B cell (primary cell): ENCODE results near the gene MAPK10. TPM values are rescaled to one million over a fixed set of nuclear protein-coding genes. Genes with fewer than 3 reads are reported as not detected.

Source experiments
- ATAC-seq: fragments of 200-7000 bp; cut with Tn5 transposase; one replicate; pipeline ENCODE4 v1.10.0; 2021; ENCODE audit warnings: low read depth, mild to moderate bottlenecking, moderate number of reproducible peaks, moderate library complexity
- CTCF ChIA-PET: fragments of 350-600 bp; sonication (Branson Sonifier 250); formaldehyde crosslinking; loops from one replicate; lab custom pipeline; 2021; ENCODE audit warnings: antibody characterized with exemption, inconsistent platforms; lab: Charles Lee
- POLR2A ChIA-PET: fragments of 350-600 bp; sonication (Branson Sonifier 250); formaldehyde crosslinking; loops from one replicate; lab custom pipeline; 2021; ENCODE audit warnings: antibody characterized with exemption; lab: Charles Lee
- DNase-seq: peaks from one replicate; pipeline ENCODE4 v3.0.0; 2013
- H2AFZ ChIP-seq: 2 replicates; pipeline ENCODE4 v1.6.1; 2012; ENCODE audit warnings: mild to moderate bottlenecking, low read depth, low read length; ENCODE audit not compliant: insufficient read depth, poor library complexity, severe bottlenecking
- H3K27ac ChIP-seq, 2 donors: 1 replicate in 1 of 2; 2 replicates in 1 of 2; pipeline ENCODE4 v1.5.1; 2012 to 2013; ENCODE audit warnings: low read length in 2 of 2, mild to moderate bottlenecking in 2 of 2, moderate library complexity in 1 of 2
- H3K27me3 ChIP-seq, 4 experiments: fragments of 200-600 bp in 1 of 4; sonication (generic) in 1 of 4; replicated peaks in 1 of 4; 1 replicate in 2 of 4; 2 replicates in 2 of 4; pipeline versions ENCODE4 v1.6.1 to v1.7.0; 2013 to 2016; ENCODE audit warnings: low read length in 3 of 4, mild to moderate bottlenecking in 2 of 4, mixed read lengths in 1 of 4, moderate library complexity in 1 of 4; ENCODE audit not compliant: insufficient read depth in 4 of 4, control insufficient read depth in 3 of 4; ENCODE audit errors: control extremely low read depth in 1 of 4
- H3K36me3 ChIP-seq, 2 experiments: replicated peaks in 1 of 2; 1 replicate in 1 of 2; 2 replicates in 1 of 2; pipeline versions ENCODE4 v1.6.1 to v1.7.1; 2013; ENCODE audit warnings: low read length in 1 of 2; ENCODE audit not compliant: insufficient read depth in 2 of 2, control insufficient read depth in 1 of 2; ENCODE audit errors: control extremely low read depth in 1 of 2, extremely low read depth in 1 of 2
- H3K4me1 ChIP-seq, 2 donors: fragments of 200-600 bp in 1 of 2; sonication (generic) in 1 of 2; 1 replicate in 1 of 2; 2 replicates in 1 of 2; pipeline versions ENCODE4 v1.5.1 to v1.6.1; 2013 to 2017; ENCODE audit warnings: low read length in 2 of 2; ENCODE audit not compliant: control insufficient read depth in 2 of 2, insufficient read depth in 2 of 2
- H3K4me2 ChIP-seq: replicated peaks from 2 replicates; pipeline ENCODE3; 2012; ENCODE audit warnings: mild to moderate bottlenecking, low read depth, low read length; ENCODE audit not compliant: poor library complexity, severe bottlenecking
- H3K4me3 ChIP-seq, 5 experiments: fragments of 200-600 bp in 1 of 5; sonication (generic) in 1 of 5; 1 replicate in 3 of 5; 2 replicates in 2 of 5; pipeline versions ENCODE4 v1.5.1 to v1.7.0; 2011 to 2016; ENCODE audit warnings: low read length in 4 of 5, mild to moderate bottlenecking in 4 of 5, low read depth in 2 of 5, control low read depth in 1 of 5, moderate library complexity in 1 of 5; ENCODE audit not compliant: insufficient read depth in 1 of 5; ENCODE audit errors: control extremely low read depth in 1 of 5, extremely low read depth in 1 of 5
- H3K79me2 ChIP-seq: fragments of 200-600 bp; sonication (generic); one replicate; pipeline ENCODE4 v1.6.0; 2016; ENCODE audit warnings: low read length; ENCODE audit not compliant: control insufficient read depth, insufficient read depth
- H3K9ac ChIP-seq: fragments of 200-600 bp; sonication (generic); 2 replicates; pipeline ENCODE4 v1.6.1; 2017; ENCODE audit warnings: mild to moderate bottlenecking, low read length, moderate library complexity
- H3K9me3 ChIP-seq, 3 donors: one replicate each; pipeline versions ENCODE4 v1.6.1 to v1.7.1; 2013; ENCODE audit warnings: low read length in 2 of 3; ENCODE audit not compliant: control insufficient read depth in 2 of 3, insufficient read depth in 1 of 3; ENCODE audit errors: control extremely low read depth in 1 of 3
- H4K20me1 ChIP-seq: 2 replicates; pipeline ENCODE4 v1.6.0; 2012; ENCODE audit warnings: mild to moderate bottlenecking, low read length; ENCODE audit not compliant: insufficient read depth, control insufficient read depth, poor library complexity, severe bottlenecking
- H3K27ac Mint-ChIP-seq: one replicate; pipeline ENCODE4 v1.8.0; 2021; ENCODE audit warnings: mixed read lengths
- H3K27me3 Mint-ChIP-seq: one replicate; pipeline ENCODE4 v1.8.0; 2021; ENCODE audit warnings: mixed read lengths
- H3K4me1 Mint-ChIP-seq: one replicate; pipeline ENCODE4 v1.8.0; 2021; ENCODE audit warnings: mixed read lengths
- H3K4me3 Mint-ChIP-seq: one replicate; pipeline ENCODE4 v1.8.0; 2021; ENCODE audit warnings: mixed read lengths
- H3K9me3 Mint-ChIP-seq: one replicate; pipeline ENCODE4 v1.8.0; 2022; ENCODE audit warnings: mixed read lengths; ENCODE audit not compliant: insufficient read depth
- CTCF ChIP-seq: fragments of 200-600 bp; IDR thresholded peaks from one replicate; pipeline ENCODE4 v1.8.0; 2022; ENCODE audit warnings: antibody characterized with exemption, mild to moderate bottlenecking
- EZH2 ChIP-seq: IDR thresholded peaks from 2 replicates; pipeline ENCODE4 v1.6.1; 2012; ENCODE audit warnings: borderline replicate concordance, low read depth, mild to moderate bottlenecking, moderate library complexity, low read length; ENCODE audit not compliant: insufficient read depth, poor library complexity, severe bottlenecking
- WGBS: methylation state at CpG from one replicate; pipeline ENCODE4 v1.1.5; 2013; ENCODE audit warnings: missing lambda C conversion rate; ENCODE audit not compliant: insufficient coverage; 5-methylcytosine and 5-hydroxymethylcytosine counted together
- intact Hi-C: fragments of 100-400 bp; cut with micrococcal nuclease; formaldehyde crosslinking; loops from one replicate; pipeline ENCODE4 v1.10.0; 2022
- polyA plus RNA-seq: library from polyadenylated mRNA; depleted of rRNA; stranded (reverse); fragments of >200 nt; gene quantifications from 2 replicates; pipeline ENCODE4 v1.2.3, GENCODE V29; 2012
- total RNA-seq, 2 donors: library from RNA; stranded (reverse); fragments of 120-200 nt in 1 of 2; gene quantifications; 1 replicate in 1 of 2; 2 replicates in 1 of 2; pipeline versions ENCODE4 v1.2.3 to v1.2.4, GENCODE V29; 2013 to 2022

Gene MAPK10
- total and polyA plus RNA-seq, 2 donors (not counting 1 experiment from before 2014, with no cell fraction given): 0.03 to 3.1 TPM

- peaks cover 15% of the 10 kb centered on the region in 2 donors for H3K4me1 ChIP-seq
- H3K27me3 ChIP-seq: no peaks in the 10 kb centered on the region
- Mint-ChIP-seq H3K4me3 (peak overlapping the region; percentile 38), H3K27ac (no peak overlapping the region), H3K9me3 (no peaks in the 10 kb centered on the region), H3K27me3 (no peaks in the 10 kb centered on the region), H3K4me1 (peaks cover 12% of the 10 kb centered on the region)
- no CpG with 5 or more reads among the region's 2 CpGs for WGBS
- ATAC-seq (no peak), DNase-seq (no peak)
- POLR2A ChIA-PET: no interaction called here
- no peaks in the 10 kb centered on the region for H3K9me3 ChIP-seq
- H3K79me2 ChIP-seq: no peaks in the 10 kb centered on the region
- peak overlapping the region in 1 of 2 donors; percentile 12 for H3K27ac ChIP-seq
- peak overlapping the region; percentile 46 for H3K4me2 ChIP-seq
- no peak overlapping the region for H2AFZ ChIP-seq
- no peaks in the 10 kb centered on the region for H4K20me1 ChIP-seq
- CTCF ChIA-PET: interaction anchor here (1.1 kb wide), 1 partner anchor 47 kb away, joined by 3 read pairs; no protein-coding TSS in a partner anchor
- no peak overlapping the region for H3K4me3 ChIP-seq
- no peaks in the 10 kb centered on the region for H3K36me3 ChIP-seq
- intact Hi-C loops: no loop called here
- TF ChIP-seq EZH2 (no peak), CTCF (no peak)
- H3K9ac ChIP-seq: peak overlapping the region; percentile 17
These were observed 344.2 kb downstream of the MAPK10 start for GRCh38 chr4:86015412-86016350.

GRCh38 chr4:86014599-86014998 lies 345.3 kb downstream of the MAPK10 start:
- ATAC-seq (peak; percentile 91), DNase-seq (peak; percentile 76)
- TF ChIP-seq EZH2: no peak
- TF ChIP-seq CTCF: no peak
- Histone ChIP-seq H3K9me3 (no peaks in the 10 kb centered on the region), H3K36me3 (no peaks in the 10 kb centered on the region), H4K20me1 (no peaks in the 10 kb centered on the region), H3K79me2 (no peaks in the 10 kb centered on the region), H3K27me3 (no peaks in the 10 kb centered on the region), H3K4me3 (peak overlapping the region in 1 of 5 experiments; percentile 6), H3K9ac (peak overlapping the region; percentile 17), H2AFZ (peak overlapping the region; percentile 5), H3K4me1 (peaks cover 15% of the 10 kb centered on the region in 2 donors), H3K27ac (no peak overlapping the region), H3K4me2 (peak overlapping the region; percentile 46)
- ChIA-PET CTCF (interaction anchor here (0.5 to 1.1 kb wide), 3 partner anchors 12 to 46 kb away, joined by 3 to 5 read pairs (median 3); no protein-coding TSS in a partner anchor), POLR2A (no interaction called here)
- peak overlapping the region; percentile 76 for H3K4me3 Mint-ChIP-seq
- intact Hi-C loops: no loop called here
- no peaks in the 10 kb centered on the region for H3K27me3 Mint-ChIP-seq
- H3K27ac Mint-ChIP-seq: no peak overlapping the region
- no peaks in the 10 kb centered on the region for H3K9me3 Mint-ChIP-seq
- WGBS: 56% methylated on average over 1 of the region's 5 CpGs
- H3K4me1 Mint-ChIP-seq: peaks cover 12% of the 10 kb centered on the region
